Epithelial cell of proximal tubule (primary cell): ENCODE data around the gene ASTN2. TPM values are rescaled to one million over a fixed set of nuclear protein-coding genes. Genes with fewer than 3 reads are reported as not detected.
A peak's percentile ranks its signal among the peaks of the same experiment; 100 is the strongest.

Experiments used
- DNase-seq: peaks from one replicate; pipeline ENCODE4 v3.0.0-alpha.2; 2011; ENCODE audit warnings: low read depth
- H3K4me3 ChIP-seq: 2 replicates; pipeline ENCODE4 v1.5.1; 2011; ENCODE audit warnings: low read depth, mild to moderate bottlenecking, low read length
- total RNA-seq: library from RNA; depleted of rRNA; stranded (reverse); fragments of >200 nt; gene quantifications from 2 replicates; pipeline ENCODE4 v1.2.3, GENCODE V29; 2015
- TF ChIP-seq, protein P1 (sequence below): conservative IDR thresholded peaks from 2 replicates; pipeline ENCODE4 v1.5.1; 2012; ENCODE audit warnings: low read depth, mild to moderate bottlenecking, low read length

The ASTN2 gene
- total RNA-seq, 1 donor from 2014 or later: 4.4 TPM

DNA sequence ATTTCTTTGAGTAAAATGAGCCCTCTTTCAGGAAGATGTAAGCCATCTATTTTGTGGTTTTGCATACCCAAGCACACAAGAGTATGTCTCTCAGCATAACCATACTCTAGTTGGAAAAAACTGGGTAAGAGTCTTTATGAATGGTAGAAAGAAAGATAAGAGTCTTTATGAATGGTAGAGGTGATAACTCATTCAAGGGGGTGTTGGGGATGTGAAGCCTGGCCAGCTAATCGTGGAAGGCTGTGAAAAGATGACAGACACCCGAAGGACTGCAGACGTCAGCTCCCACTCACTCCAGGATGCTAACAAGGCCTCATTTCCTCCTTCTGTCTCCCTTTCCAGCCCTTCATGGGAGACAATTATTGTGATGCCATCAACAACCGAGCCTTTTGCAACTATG, 1032.8 kb downstream of the ASTN2 start:
- no peak for DNase-seq
- TF ChIP-seq, protein P1, sequence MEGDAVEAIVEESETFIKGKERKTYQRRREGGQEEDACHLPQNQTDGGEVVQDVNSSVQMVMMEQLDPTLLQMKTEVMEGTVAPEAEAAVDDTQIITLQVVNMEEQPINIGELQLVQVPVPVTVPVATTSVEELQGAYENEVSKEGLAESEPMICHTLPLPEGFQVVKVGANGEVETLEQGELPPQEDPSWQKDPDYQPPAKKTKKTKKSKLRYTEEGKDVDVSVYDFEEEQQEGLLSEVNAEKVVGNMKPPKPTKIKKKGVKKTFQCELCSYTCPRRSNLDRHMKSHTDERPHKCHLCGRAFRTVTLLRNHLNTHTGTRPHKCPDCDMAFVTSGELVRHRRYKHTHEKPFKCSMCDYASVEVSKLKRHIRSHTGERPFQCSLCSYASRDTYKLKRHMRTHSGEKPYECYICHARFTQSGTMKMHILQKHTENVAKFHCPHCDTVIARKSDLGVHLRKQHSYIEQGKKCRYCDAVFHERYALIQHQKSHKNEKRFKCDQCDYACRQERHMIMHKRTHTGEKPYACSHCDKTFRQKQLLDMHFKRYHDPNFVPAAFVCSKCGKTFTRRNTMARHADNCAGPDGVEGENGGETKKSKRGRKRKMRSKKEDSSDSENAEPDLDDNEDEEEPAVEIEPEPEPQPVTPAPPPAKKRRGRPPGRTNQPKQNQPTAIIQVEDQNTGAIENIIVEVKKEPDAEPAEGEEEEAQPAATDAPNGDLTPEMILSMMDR: no peak
- no peak overlapping the region for H3K4me3 ChIP-seq

DNA sequence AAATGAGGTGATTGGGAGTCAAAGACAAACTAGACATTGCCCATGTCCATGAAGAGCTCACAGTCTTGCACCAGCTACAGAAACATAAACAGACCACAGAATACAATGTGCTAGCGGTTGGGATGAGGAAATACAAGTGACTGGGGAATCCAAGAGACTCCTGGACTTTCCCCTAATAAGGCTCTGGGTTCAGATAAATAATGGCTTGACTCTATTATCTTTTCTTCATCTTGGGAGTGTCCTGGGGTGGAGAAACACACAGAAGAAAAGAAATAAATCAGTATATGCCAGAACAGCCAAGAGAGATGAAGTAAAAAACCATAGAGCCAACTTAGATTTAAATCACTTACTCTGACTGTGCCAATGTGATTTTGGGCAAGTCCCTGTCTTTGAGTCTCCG, 1033.5 kb downstream of the ASTN2 start:
- no peak for DNase-seq
- H3K4me3 ChIP-seq: no peak overlapping the region
- TF ChIP-seq, protein P1: no peak

DNA sequence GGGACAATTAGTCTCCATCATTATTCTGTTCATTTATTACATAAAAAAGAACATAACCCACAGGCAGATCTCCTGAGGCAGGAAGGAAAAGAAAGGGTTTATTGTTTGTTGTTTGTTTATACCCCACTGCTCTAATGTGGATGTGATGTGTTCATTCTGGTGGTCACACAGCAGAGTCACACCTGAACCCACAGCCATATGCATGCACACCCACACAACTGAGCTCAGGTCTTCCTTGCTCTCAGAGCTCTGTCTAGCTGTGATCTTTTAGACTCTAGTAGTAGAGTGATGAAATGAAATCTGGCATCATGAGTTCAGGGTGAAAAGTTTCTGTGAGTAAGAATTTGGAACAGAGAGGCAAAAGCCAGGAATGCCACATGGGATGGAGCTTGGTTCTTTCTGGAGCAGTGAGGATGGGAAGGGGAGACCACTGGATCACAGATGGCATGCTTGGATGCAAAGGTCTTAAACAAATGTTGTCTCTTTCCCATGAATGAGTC, 1034.3 kb downstream of the ASTN2 start:
- DNase-seq: no peak
- TF ChIP-seq, protein P1: no peak
- no peak overlapping the region for H3K4me3 ChIP-seq

DNA sequence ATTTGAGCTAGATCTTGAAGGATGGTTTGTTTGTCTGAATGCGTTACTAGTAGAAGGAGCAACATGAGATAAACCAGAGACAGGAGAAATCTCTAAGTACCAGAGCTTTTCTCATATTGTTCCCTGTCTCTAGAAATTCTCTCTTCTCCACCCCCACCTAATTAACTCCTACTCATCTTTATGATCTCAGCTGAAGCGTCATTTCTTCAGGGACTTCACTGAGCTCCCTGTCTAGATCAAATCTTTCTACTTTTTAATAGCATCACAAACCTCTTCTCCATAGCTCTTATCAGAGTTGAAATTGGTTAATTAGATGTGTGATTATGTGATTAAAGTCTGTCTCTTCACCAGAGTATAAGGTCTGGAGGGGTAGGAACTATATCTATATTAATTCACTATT, 1035.0 kb downstream of the ASTN2 start:
- TF ChIP-seq, protein P1: no peak
- no peak for DNase-seq
- H3K4me3 ChIP-seq: no peak overlapping the region

DNA sequence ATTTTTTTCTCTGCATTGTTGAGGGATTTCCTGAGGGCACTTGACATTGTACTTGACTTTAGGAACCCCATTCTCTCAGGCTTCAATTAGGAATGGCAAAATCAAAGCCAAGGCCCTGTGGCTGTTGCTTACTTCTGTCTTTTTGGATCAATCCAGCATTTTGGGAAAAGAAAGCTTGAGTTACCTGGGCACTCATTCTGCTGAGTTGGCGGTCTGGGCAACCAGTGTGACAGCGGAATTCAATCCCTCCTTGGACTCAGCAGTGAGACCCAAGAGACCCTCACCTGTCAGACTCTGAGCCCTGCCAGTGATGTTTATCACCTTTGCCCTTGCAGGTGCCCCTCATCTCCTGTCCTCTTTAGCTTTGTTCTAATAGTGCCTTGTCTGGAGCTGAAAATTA, 1036.0 kb downstream of the ASTN2 start:
- TF ChIP-seq, protein P1: no peak
- H3K4me3 ChIP-seq: no peak overlapping the region
- no peak for DNase-seq

DNA sequence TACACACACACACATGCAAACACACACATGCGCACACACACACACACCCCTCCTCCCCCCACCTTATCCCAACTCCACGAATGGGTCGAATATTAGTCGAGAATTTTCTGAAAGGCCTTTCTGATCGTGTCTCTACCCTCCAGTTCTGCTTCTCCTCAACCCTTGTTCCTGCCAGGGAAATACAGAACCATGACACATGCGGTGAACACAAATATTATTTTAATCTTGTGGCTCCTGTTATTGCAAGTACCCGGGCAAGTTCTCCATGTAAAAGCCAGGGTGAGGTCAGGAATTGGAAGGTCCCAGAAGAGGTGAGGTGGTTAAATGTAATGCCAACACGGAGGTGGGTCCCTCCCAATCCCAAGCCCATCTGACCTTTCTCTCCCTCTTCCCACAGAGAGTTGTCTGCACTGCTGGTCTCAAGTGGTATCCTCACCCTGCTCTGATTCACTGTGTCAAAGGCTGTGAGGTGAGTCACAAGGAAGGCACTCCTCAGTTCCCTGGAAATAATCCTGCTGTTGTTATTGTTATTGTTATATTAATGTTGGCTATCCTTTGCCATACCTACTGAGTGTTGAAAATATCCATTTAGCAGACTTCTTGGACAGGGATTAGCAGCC, 1037.6 kb downstream of the ASTN2 start:
- TF ChIP-seq, protein P1: no peak
- no peak overlapping the region for H3K4me3 ChIP-seq
- DNase-seq: peak; percentile 81
